GDM1 (cell line): ENCODE data around the gene GUCY1A2.
"Not testable (repeated sequence)": the region's sequence is repeated elsewhere in the genome, so short reads cannot be mapped to it uniquely, and the experiment has no call there.

Experiments used
- DNase-seq: peaks from one replicate; lab custom pipeline; 2025; lab: John Stamatoyannopoulos, UW

Gene GUCY1A2

GRCh38 chr11:106939157-106939556 lies 79.1 kb downstream of the GUCY1A2 start:
- no peak for DNase-seq

- DNase-seq: no peak
These were observed 81.2 kb downstream of the GUCY1A2 start for GRCh38 chr11:106937111-106937510.

DNA sequence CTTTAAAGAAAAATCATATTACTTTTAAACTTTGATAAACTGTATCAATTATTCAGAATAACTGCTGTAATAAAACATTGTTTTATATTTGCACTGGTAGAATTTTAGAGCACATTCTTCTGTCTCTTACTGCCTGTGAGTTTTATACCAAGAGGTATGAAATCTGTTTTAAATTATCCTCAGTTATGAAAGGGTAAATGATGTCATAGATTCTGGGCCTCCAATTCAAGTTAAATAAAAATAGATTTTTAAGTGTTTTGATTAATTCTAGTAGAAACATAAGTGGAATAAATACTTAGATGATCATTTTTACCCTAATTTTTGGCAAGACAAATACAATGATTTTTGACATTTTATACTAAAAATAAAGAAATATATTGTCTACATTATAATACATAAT lies 93.0 kb downstream of the GUCY1A2 start:
- no peak for DNase-seq

DNA sequence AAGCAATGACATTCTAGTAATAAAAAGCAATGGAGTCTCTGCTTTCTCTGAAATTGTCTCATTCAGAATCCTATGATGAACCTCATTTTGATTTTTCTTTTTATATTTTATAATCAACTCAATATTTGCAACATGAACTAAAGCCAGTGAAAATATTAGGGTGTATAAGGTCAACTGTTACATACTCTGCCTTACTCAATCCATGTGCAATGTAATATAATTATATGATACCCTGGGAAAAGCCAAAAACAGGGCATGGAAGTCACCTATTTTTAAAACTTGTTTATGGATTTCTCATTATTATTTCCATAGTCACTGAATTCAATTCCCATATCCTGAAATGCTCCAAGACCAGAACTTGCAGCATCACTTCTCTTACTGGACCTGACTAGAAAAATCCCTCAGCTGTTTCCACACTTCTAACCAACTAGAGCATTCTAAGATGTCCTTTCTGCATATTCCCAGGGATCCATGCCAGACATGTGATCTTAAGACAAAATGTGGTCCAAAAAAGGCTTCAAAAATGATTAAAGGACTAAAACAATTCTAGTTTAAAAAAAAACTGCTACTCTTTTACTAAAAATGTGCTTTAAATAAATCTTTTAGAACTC lies 97.3 kb downstream of the GUCY1A2 start:
- no peak for DNase-seq

DNA sequence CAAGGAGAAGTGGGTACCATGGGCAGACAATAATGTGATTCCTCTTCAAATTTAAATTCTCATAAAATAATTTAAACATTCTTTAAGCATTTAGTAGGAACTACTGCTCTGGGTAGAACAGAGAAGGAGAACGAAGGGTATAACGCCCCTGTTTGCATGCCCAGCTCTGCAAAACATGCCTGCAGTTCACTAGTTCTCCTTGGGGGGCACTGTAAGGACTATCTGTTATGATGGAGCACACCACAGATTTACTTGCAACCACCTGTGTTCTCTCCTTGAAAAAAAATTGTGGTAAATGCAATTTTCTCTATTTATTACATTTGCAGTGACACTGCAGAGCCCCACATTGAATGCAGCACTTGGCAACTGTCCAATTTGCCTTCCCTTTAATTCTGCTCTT lies 100.3 kb downstream of the GUCY1A2 start:
- DNase-seq: no peak

DNA sequence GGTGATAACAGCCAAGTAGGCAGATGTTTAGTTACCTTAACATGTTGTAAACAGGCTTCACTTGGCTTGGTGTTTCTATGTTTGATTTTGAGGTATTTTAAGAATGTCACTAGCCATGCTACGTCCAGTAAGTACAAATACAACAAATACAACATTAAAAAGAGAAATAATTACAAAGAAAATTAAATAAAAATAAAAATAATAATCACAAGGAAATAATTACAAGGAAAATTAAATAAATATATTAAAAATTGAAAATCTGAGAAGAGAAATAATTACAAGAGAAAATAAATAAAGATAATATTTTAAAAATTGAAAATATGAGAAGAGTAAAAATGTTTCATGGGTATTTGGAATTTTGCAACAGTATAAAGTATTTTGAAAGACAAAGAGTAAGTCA lies 103.9 kb downstream of the GUCY1A2 start:
- no peak for DNase-seq

DNA sequence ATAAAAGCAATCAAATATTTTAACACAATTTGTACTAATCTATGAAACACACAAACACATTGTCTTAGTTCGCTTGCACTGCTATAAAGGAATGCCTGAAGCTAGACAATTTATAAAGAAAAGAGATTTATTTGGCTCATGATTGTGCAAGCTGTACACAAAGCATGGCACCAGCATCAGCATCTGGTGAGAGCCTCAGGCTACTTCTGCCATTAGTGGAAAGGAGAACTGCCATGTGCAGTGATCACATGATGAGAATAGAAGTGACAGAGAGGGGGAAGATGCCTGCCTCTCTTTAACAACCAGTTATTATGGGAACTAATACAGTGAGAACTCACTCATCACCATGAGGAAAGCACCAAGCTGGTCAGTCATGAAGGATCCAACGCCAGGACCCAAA lies 105.1 kb downstream of the GUCY1A2 start:
- no peak for DNase-seq

DNA sequence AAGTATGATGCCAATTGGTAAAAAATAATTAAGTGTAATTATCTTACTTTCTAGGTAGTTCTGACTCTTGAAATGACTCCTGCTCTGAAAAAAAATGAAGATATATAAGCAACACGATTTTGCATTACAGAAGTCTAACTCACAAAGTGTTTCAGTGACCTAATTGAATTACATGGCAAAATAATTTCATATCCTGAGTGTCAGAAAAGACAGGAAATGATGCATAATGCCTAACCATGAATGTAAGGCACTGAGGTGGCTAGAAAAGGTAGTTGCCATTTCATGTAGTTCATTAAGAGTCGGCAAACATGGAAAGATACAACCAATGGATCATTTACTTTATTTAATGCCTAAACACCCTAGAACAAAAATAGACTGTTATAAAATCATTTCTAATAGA lies 113.5 kb downstream of the GUCY1A2 start:
- DNase-seq: no peak

DNA sequence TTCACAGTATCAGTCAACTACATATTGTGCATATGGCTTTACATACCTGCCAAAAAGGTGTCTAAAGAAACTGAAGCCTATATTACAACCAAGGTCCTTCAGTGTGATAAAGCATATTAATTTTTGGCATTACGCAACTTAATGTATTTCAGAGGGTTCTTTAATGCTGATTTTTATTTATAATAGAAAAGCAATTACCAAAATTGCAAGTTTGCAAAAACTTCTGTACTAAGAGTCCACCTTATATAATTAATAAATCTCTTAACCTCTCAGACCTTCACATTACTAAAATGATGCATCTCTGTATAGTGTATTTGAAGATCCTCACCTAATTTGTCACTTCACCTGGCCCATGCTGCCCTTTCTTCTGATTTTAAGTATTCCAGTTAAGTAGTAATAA lies 128.6 kb downstream of the GUCY1A2 start:
- DNase-seq: no peak

GRCh38 chr11:106888386-106888785 lies 129.9 kb downstream of the GUCY1A2 start:
- no peak for DNase-seq

- not testable (repeated sequence) for DNase-seq
These were observed 134.6 kb downstream of the GUCY1A2 start for GRCh38 chr11:106883693-106884092.

DNA sequence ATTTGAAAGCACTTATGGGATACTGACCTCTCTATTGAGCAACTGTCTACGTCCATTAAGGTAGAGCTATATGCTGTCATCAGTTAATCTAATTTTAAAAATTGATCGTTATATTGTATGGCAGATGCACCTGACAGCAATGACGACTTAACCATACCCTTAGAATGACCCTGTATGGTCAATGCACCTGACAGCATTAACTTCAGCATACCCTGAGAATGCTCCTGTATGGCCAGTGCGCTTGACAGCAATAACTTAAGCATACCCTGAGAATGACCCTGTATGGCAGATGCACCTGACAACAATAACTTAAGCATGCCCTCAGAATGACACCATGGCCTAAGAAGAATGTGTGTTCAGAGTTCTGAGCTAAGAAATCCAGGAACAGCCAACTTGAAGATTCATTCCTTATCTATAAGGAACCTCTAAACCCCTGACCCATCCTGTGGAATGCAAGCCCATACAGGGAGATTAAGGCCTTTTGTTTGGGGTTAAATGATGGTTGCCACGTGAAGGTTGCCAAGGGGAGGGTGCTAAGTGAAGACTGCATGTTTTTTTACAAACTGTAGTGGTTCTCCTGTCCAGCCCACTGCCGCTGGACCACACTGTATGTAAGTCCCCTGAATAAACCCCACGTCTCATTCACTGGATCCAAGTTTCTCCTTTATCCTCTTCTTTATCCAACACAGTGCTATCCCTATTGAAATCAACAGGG lies 138.3 kb downstream of the GUCY1A2 start:
- DNase-seq: no peak

DNA sequence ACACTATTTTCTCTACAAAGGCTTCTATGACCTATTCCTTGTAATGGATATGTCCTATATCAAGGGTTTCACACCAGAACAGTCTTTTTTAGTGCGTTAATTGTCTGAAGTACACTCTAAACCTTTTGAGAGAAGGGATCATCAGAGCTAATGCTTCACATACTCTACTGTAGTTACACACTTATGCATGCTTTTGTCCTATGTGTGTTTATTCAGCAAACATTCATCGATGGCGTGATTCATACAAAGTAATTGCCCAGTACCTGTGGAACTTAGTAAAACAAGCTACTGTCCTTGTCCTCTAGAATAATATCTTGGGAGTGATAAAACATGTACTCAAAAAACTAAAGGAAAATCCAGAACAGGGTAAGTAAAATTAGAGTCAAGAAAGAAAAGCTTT lies 139.2 kb downstream of the GUCY1A2 start:
- DNase-seq: no peak

- no peak for DNase-seq
These were observed 143.3 kb downstream of the GUCY1A2 start for GRCh38 chr11:106875013-106875412.

GRCh38 chr11:106872246-106872645 lies 146.0 kb downstream of the GUCY1A2 start:
- no peak for DNase-seq

DNA sequence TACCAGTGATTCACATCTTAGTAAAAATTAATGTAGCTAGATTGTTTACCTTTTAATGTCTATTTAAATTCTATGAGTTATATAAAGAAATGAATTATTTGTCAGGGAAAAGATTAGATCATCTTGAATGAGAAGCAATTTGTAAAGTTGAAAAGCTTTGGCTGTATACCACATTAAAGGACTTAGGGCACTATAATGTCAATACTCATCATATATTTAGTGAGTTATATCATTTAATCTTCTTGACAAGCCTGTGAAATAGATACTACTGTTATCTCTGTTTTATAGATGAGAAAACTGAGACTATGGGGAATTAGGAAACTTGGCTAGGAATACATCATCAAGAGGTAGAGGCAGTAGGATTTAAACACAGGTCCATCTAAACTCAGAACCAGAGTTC lies 160.1 kb downstream of the GUCY1A2 start:
- DNase-seq: no peak

DNA sequence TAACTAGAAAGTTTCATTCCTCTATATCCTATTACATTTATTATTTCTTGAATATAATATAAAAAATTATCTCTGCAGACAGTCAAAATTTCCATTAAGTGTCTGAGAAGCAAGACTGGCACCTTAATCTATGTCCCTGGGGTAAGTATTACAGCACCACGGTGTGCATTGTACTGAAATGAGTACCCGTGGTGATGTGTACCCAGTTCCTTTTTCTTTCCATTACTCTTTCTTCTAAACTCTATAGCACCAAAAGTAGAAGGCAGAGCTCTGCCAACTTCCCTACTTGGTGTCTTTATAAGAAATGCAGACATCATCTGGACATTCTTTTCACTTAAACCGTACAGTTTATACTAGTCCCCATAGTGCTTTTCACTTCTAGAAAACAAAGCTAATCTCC lies 161.7 kb downstream of the GUCY1A2 start:
- no peak for DNase-seq

GRCh38 chr11:106854429-106854828 lies 163.8 kb downstream of the GUCY1A2 start:
- no peak for DNase-seq

DNA sequence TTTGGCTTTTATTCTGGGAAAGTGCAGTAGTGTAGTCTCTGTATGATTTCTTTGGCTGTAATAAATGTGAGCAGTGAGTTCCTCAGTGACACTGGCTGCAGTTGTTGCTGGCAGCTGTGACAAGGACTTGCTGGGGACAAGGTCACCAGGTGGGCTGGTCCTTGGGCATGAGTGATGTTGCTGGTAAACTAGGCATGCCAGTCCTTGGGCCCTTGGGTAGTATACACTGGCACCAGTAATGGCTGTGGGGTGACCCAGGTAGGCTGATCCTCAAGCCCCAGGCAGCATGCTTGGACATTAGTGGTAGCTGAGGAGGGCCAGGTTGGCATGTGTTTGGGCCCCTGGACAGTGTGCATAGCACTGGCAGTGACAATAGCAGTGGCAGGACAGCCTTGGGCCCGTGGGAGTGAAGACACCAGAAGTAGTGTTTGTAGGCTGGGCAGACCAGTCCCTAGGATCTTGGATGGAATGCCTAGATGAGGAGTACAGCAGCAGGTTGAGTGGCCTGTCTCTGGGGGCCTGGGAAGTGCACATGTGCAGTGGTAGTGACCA lies 164.3 kb downstream of the GUCY1A2 start:
- no peak for DNase-seq

- no peak for DNase-seq
These were observed 165.5 kb downstream of the GUCY1A2 start for GRCh38 chr11:106852779-106853178.

GRCh38 chr11:106848526-106848925 lies 169.8 kb downstream of the GUCY1A2 start:
- no peak for DNase-seq

DNA sequence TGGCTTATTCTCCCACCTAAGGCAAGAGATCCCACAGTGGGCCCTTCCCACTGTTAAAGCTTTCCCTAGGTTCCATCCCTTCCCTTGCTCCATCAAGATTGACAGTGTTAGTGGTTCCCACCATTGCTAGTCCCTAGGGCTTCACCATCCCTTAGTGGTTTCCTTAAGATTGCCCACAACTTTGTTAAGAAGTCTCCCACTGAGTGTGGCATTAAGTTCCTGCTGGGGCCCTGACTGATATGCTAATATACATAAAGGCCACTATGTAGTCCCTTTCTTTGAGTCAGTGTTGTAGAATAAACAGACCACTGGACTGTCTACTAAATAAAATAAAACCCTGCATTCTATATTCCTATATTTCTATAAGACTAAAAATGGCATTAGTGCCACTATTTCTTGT lies 176.1 kb downstream of the GUCY1A2 start:
- no peak for DNase-seq

DNA sequence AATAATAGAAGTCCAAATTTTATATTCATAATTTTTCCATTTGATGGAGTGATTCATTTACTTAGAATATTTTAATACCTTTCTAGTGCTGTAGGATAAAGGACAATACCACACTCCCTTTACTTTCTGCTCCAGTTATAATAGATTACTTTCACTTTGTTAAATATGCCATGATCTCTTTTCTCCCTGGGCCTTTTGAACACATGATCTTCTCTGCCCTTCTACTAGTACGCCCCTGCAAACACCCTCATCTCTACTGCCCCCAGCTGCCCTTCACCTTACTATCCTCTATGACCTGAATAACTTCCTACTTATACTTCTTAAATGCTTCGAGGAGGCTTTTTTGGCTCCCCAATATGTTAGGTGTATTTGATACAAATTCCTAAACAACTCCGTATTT lies 177.3 kb downstream of the GUCY1A2 start:
- no peak for DNase-seq

DNA sequence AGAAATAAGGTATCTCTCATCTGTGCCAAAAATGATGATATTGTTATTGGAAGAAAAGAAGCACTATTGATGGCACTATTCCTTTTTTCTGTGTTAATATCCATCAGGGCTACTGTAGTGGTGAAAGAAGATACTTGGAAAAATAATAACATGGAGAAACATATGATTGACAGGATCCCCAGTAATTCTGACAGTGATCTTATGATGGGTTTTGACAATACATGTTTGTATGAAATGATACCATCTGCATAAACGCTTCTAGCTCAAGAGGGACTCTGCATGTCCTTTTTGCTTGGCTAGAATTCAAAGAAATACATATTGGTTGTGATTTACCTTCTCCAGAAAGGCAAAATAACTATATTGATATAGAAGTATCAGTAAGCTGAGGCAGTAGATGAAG lies 178.1 kb downstream of the GUCY1A2 start:
- no peak for DNase-seq
